HepG2 (cell line): ENCODE data around the gene PDIA4. TPM values are rescaled to one million over a fixed set of nuclear protein-coding genes. Genes with fewer than 3 reads are reported as not detected.

Source experiments
- ATAC-seq: fragments of 200-7000 bp; cut with Tn5 transposase; 3 replicates; pipeline ENCODE4 v1.9.1; 2020; ENCODE audit warnings: mild to moderate bottlenecking, moderate library complexity
- BruUV-seq: library from RNA; stranded (reverse); fragments of 400-500 nt; replicated peaks from 2 replicates; lab custom pipeline; 2021; lab: Mats Ljungman, UMichigan
- CTCF ChIA-PET: fragments of 300-600 bp; formaldehyde crosslinking; extraction: SDS; loops from one replicate; lab custom pipeline; 2021; ENCODE audit warnings: low total read pairs, inconsistent platforms, low intra/inter-chr PET ratio; lab: Yijun Ruan, JAX
- POLR2A ChIA-PET: fragments of 350-600 bp; sonication (Branson Sonifier 250); formaldehyde crosslinking; loops from one replicate; lab custom pipeline; 2020; ENCODE audit warnings: antibody characterized with exemption, inconsistent platforms; lab: Yijun Ruan, JAX
- DNase-seq: peaks from one replicate; pipeline ENCODE4 v3.0.0-alpha.2; 2015; ENCODE audit warnings: low spot score
- FAIRE-seq: peaks from 3 replicates; lab custom pipeline; 2011; peaks lifted over from hg19 to GRCh38; lab: Jason Lieb, UNC
- H2AFZ ChIP-seq: one replicate; pipeline ENCODE4 v1.6.1; 2011; ENCODE audit warnings: low read length, inconsistent platforms
- H3K27ac ChIP-seq: fragments of 300-600 bp; 3 replicates; pipeline ENCODE4 v1.8.0; 2011; ENCODE audit warnings: mixed run types, mild to moderate bottlenecking, mixed read lengths, low read length, inconsistent platforms; ENCODE audit not compliant: insufficient read depth; ENCODE audit errors: extremely low read length
- H3K27me3 ChIP-seq, 2 experiments: fragments of 200-600 bp in 1 of 2; 2 replicates in 1 of 2; 3 replicates in 1 of 2; pipeline versions ENCODE4 v1.6.0 to v1.8.0; 2011; ENCODE audit warnings: low read length in 2 of 2, mild to moderate bottlenecking in 2 of 2, moderate library complexity in 2 of 2, inconsistent platforms in 1 of 2; ENCODE audit not compliant: insufficient read depth in 2 of 2, control insufficient read depth in 1 of 2
- H3K36me3 ChIP-seq, 2 experiments: fragments of 200-600 bp in 1 of 2; replicated peaks in 1 of 2; 2 replicates in 1 of 2; 3 replicates in 1 of 2; pipeline versions ENCODE4 v1.5.1 to v1.8.0; 2011; ENCODE audit warnings: low read length in 2 of 2, inconsistent platforms in 1 of 2; ENCODE audit not compliant: insufficient read depth in 2 of 2, control insufficient read depth in 1 of 2
- H3K4me1 ChIP-seq: 2 replicates; pipeline ENCODE4 v1.5.1; 2012; ENCODE audit warnings: low read length, inconsistent platforms; ENCODE audit not compliant: insufficient read depth
- H3K4me2 ChIP-seq: 2 replicates; pipeline ENCODE4 v1.6.0; 2011; ENCODE audit warnings: low read depth, low read length, inconsistent platforms
- H3K4me3 ChIP-seq, 3 experiments: fragments of 200-600 bp in 1 of 3; sonication (generic), shearing (Covaris generic) in 1 of 3; replicated peaks in 1 of 3; 2 replicates each; pipeline ENCODE4 v1.5.1; 2011 to 2016; ENCODE audit warnings: low read length in 3 of 3, inconsistent platforms in 2 of 3, low read depth in 2 of 3, mild to moderate bottlenecking in 2 of 3, control low read depth in 1 of 3, mixed read lengths in 1 of 3; ENCODE audit not compliant: insufficient read depth in 1 of 3
- H3K79me2 ChIP-seq: one replicate; pipeline ENCODE4 v1.6.1; 2011; ENCODE audit warnings: low read length, inconsistent platforms; ENCODE audit not compliant: insufficient read depth
- H3K9ac ChIP-seq: 2 replicates; pipeline ENCODE4 v1.6.0; 2011; ENCODE audit warnings: mild to moderate bottlenecking, low read depth, low read length, inconsistent platforms; ENCODE audit not compliant: insufficient read depth
- H3K9me3 ChIP-seq: 2 replicates; pipeline ENCODE4 v1.5.1; 2012; ENCODE audit warnings: mild to moderate bottlenecking, low read length
- H4K20me1 ChIP-seq: 2 replicates; pipeline ENCODE4 v1.6.0; 2011; ENCODE audit warnings: inconsistent platforms, mild to moderate bottlenecking, low read length, moderate library complexity; ENCODE audit not compliant: insufficient read depth
- IRF2 ChIP-seq: IDR thresholded peaks from 2 replicates; pipeline ENCODE4 v1.6.1; 2018; ENCODE audit warnings: missing genetic modification reagents, missing compliant biosample characterization
- PLRG1 ChIP-seq: fragments of 450-650 bp; conservative IDR thresholded peaks from 2 replicates; pipeline ENCODE4 v1.6.1; 2016
- RNF2 ChIP-seq: fragments of 450-650 bp; conservative IDR thresholded peaks from 2 replicates; pipeline ENCODE4 v1.6.1; 2016; ENCODE audit warnings: low read depth
- ZNF251 ChIP-seq: sonication (generic); formaldehyde crosslinking; IDR thresholded peaks from 2 replicates; pipeline ENCODE4 v1.9.0; 2021; ENCODE audit warnings: mild to moderate bottlenecking, missing genetic modification reagents
- ZNF331 ChIP-seq: sonication (generic); formaldehyde crosslinking; IDR thresholded peaks from 2 replicates; pipeline ENCODE4 v1.4.0; 2020; ENCODE audit warnings: missing genetic modification reagents
- ZNF343 ChIP-seq: sonication (generic); formaldehyde crosslinking; IDR thresholded peaks from 2 replicates; pipeline ENCODE4 v1.4.0; 2020; ENCODE audit warnings: mild to moderate bottlenecking, missing genetic modification reagents
- ZNF468 ChIP-seq: sonication (generic); formaldehyde crosslinking; IDR thresholded peaks from 2 replicates; pipeline ENCODE4 v1.8.0; 2022; ENCODE audit warnings: mild to moderate bottlenecking, moderate library complexity, missing genetic modification reagents
- ZNF605 ChIP-seq: sonication (generic); formaldehyde crosslinking; IDR thresholded peaks from 2 replicates; pipeline ENCODE4 v1.8.0; 2022; ENCODE audit warnings: mild to moderate bottlenecking, missing genetic modification reagents
- WGBS: methylation state at CpG from one replicate; pipeline ENCODE4 v1.1.6; 2017; ENCODE audit warnings: low lambda C conversion rate; 5-methylcytosine and 5-hydroxymethylcytosine counted together
- in situ Hi-C: cut with HindIII; loops from 2 replicates; pipeline ENCODE4 v1.10.0; 2017; ENCODE audit warnings: low pct_unique_long_range_greater_than_20kb; ENCODE audit not compliant: extremely low pct_ligation_motif_present
- intact Hi-C: fragments of 100-400 bp; cut with micrococcal nuclease; formaldehyde crosslinking; loops from one replicate; pipeline ENCODE4 v1.10.0; 2022; ENCODE audit not compliant: unreplicated experiment
- polyA plus RNA-seq, 8 experiments: library from polyadenylated mRNA; depleted of rRNA in 3 of 8; stranded (reverse) in 7 of 8; unstranded in 1 of 8; fragments of >200 nt; fragmentation: Illumina TruSeq in 4 of 8; extraction: Trizol in 4 of 8; gene quantifications; 2 replicates each; pipeline versions ENCODE4 v1.2.1 to v1.2.3, GENCODE V29; 2011 to 2016; ENCODE audit warnings: low read depth in 4 of 8, missing spikeins in 1 of 8, mixed read lengths in 1 of 8; ENCODE audit not compliant: insufficient read depth in 1 of 8
- total RNA-seq, 5 experiments: library from RNA; depleted of rRNA; stranded (reverse); fragments of >200 nt; fragmentation: Illumina TruSeq; extraction: Trizol; gene quantifications; 2 replicates each; pipeline ENCODE4 v1.2.3, GENCODE V29; 2016; ENCODE audit warnings: low read depth in 1 of 5
- TF ChIP-seq, protein P1 (sequence below): IDR thresholded peaks from 2 replicates; pipeline ENCODE4 v1.4.0; 2020; ENCODE audit warnings: mild to moderate bottlenecking, missing genetic modification reagents
- TF ChIP-seq, protein P2 (sequence below): sonication (generic); formaldehyde crosslinking; IDR thresholded peaks from 2 replicates; pipeline ENCODE4 v1.5.1; 2020; ENCODE audit warnings: mild to moderate bottlenecking, missing genetic modification reagents, moderate library complexity
- TF ChIP-seq, protein P3 (sequence below): sonication (generic); formaldehyde crosslinking; IDR thresholded peaks from 2 replicates; pipeline ENCODE4 v1.8.1; 2023; ENCODE audit warnings: mild to moderate bottlenecking, missing genetic modification reagents
- TF ChIP-seq, protein P4 (sequence below): sonication (generic); formaldehyde crosslinking; IDR thresholded peaks from 2 replicates; pipeline ENCODE4 v1.5.1; 2020; ENCODE audit warnings: missing genetic modification reagents, mild to moderate bottlenecking, borderline replicate concordance
- TF ChIP-seq, protein P5 (sequence below), 2 experiments: fragments of 450-650 bp in 1 of 2; sonication (generic) in 1 of 2; formaldehyde crosslinking; IDR thresholded peaks; 2 replicates each; pipeline versions ENCODE4 v1.5.0 to v1.8.0; 2020 to 2022; ENCODE audit warnings: mild to moderate bottlenecking in 1 of 2, missing genetic modification reagents in 1 of 2

Gene PDIA4
- total and polyA plus RNA-seq, 2 of the 13 experiments (the other 11 are each of a cell fraction or from before 2014, with no cell fraction given), result 278 to 402 TPM

DNA sequence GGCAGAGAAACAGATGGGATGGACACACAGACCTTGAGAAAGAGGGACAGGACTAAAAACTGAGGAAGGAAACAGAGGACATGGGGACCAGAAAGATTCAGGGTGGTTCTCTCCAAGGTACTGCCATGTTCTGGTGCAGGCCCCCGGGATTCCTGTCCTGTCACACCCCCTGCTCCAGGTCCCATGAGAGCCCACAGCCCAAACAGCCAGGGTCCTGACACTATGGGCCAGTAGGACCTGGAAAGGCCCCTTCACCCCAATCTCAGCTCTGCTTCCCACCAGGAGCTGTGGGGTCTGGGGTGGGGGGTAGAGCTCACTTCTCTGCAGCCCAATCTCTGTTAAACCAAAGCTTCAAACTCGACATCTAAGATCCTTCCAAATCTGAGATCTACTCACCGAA lies 21.2 kb downstream of the PDIA4 start (continued):
- TF ChIP-seq, protein P1, sequence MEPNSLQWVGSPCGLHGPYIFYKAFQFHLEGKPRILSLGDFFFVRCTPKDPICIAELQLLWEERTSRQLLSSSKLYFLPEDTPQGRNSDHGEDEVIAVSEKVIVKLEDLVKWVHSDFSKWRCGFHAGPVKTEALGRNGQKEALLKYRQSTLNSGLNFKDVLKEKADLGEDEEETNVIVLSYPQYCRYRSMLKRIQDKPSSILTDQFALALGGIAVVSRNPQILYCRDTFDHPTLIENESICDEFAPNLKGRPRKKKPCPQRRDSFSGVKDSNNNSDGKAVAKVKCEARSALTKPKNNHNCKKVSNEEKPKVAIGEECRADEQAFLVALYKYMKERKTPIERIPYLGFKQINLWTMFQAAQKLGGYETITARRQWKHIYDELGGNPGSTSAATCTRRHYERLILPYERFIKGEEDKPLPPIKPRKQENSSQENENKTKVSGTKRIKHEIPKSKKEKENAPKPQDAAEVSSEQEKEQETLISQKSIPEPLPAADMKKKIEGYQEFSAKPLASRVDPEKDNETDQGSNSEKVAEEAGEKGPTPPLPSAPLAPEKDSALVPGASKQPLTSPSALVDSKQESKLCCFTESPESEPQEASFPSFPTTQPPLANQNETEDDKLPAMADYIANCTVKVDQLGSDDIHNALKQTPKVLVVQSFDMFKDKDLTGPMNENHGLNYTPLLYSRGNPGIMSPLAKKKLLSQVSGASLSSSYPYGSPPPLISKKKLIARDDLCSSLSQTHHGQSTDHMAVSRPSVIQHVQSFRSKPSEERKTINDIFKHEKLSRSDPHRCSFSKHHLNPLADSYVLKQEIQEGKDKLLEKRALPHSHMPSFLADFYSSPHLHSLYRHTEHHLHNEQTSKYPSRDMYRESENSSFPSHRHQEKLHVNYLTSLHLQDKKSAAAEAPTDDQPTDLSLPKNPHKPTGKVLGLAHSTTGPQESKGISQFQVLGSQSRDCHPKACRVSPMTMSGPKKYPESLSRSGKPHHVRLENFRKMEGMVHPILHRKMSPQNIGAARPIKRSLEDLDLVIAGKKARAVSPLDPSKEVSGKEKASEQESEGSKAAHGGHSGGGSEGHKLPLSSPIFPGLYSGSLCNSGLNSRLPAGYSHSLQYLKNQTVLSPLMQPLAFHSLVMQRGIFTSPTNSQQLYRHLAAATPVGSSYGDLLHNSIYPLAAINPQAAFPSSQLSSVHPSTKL (CRISPR knock-in tag), result no peak
- TF ChIP-seq ZNF331 (CRISPR knock-in tag) (no peak), IRF2 (CRISPR knock-in tag) (no peak), ZNF343 (CRISPR knock-in tag) (no peak)

DNA sequence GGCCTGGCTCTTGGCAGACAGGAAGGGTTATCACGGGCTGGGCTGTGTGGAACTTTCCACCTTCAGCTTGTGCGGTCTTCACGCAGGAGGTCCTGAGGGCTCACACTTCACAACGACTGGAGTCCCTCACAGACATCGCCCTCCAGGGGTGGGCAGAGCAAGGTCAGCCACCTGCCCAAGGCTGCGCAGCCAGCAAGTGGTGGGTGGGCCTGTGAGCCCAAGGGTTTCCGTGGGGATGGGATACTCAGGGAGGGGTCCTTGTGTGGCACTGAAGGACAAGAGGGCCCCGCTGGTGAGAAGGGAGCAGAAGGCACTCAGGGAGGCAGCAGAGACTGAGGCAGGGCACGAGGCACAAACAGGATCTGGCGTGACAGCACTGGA lies 22.0 kb downstream of the PDIA4 start:
- CTCF ChIA-PET, result interaction anchor here (1.1 to 2.7 kb wide), 4 partner anchors 22 to 120 kb away, joined by 3 to 18 read pairs (median 7); partner anchors contain the start of genes PDIA4, ZNF425 and ZNF786
- TF ChIP-seq ZNF251, result no peak
- no peak for TF ChIP-seq ZNF468 (CRISPR knock-in tag)
- no peak for TF ChIP-seq PLRG1
- TF ChIP-seq, protein P2, sequence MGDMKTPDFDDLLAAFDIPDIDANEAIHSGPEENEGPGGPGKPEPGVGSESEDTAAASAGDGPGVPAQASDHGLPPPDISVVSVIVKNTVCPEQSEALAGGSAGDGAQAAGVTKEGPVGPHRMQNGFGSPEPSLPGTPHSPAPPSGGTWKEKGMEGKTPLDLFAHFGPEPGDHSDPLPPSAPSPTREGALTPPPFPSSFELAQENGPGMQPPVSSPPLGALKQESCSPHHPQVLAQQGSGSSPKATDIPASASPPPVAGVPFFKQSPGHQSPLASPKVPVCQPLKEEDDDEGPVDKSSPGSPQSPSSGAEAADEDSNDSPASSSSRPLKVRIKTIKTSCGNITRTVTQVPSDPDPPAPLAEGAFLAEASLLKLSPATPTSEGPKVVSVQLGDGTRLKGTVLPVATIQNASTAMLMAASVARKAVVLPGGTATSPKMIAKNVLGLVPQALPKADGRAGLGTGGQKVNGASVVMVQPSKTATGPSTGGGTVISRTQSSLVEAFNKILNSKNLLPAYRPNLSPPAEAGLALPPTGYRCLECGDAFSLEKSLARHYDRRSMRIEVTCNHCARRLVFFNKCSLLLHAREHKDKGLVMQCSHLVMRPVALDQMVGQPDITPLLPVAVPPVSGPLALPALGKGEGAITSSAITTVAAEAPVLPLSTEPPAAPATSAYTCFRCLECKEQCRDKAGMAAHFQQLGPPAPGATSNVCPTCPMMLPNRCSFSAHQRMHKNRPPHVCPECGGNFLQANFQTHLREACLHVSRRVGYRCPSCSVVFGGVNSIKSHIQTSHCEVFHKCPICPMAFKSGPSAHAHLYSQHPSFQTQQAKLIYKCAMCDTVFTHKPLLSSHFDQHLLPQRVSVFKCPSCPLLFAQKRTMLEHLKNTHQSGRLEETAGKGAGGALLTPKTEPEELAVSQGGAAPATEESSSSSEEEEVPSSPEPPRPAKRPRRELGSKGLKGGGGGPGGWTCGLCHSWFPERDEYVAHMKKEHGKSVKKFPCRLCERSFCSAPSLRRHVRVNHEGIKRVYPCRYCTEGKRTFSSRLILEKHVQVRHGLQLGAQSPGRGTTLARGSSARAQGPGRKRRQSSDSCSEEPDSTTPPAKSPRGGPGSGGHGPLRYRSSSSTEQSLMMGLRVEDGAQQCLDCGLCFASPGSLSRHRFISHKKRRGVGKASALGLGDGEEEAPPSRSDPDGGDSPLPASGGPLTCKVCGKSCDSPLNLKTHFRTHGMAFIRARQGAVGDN (CRISPR knock-in tag), result no peak
- no peak for TF ChIP-seq RNF2
- TF ChIP-seq, protein P3, sequence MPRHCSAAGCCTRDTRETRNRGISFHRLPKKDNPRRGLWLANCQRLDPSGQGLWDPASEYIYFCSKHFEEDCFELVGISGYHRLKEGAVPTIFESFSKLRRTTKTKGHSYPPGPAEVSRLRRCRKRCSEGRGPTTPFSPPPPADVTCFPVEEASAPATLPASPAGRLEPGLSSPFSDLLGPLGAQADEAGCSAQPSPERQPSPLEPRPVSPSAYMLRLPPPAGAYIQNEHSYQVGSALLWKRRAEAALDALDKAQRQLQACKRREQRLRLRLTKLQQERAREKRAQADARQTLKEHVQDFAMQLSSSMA (CRISPR knock-in tag), result no peak
- TF ChIP-seq, protein P4, sequence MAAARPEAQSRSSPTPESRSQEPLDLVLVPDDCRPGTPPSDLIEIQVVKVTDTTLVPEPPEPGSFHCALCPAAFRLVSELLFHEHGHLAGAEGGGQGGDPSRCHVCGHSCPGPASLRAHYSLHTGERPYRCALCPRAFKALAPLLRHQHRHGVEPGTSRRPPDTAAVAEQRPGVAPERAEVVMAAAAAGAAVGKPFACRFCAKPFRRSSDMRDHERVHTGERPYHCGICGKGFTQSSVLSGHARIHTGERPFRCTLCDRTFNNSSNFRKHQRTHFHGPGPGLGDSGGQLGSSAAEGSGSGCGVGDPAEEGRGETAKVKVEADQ, result no peak
- TF ChIP-seq ZNF605 (CRISPR knock-in tag), result no peak
- TF ChIP-seq, protein P5, sequence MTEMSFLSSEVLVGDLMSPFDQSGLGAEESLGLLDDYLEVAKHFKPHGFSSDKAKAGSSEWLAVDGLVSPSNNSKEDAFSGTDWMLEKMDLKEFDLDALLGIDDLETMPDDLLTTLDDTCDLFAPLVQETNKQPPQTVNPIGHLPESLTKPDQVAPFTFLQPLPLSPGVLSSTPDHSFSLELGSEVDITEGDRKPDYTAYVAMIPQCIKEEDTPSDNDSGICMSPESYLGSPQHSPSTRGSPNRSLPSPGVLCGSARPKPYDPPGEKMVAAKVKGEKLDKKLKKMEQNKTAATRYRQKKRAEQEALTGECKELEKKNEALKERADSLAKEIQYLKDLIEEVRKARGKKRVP (CRISPR knock-in tag; IDR thresholded peaks at IDR 0.05), result no peak

More for the DNA sequence above, 22.0 kb downstream of the PDIA4 start:
- Histone ChIP-seq H3K4me1 (peaks cover 6% of the 10 kb centered on the region; the same call in 1 of the 2 replicates), H3K36me3 (peaks cover 39 to 85% of the 10 kb centered on the region in 2 experiments), H3K9me3 (no peaks in the 10 kb centered on the region), H3K4me2 (no peak overlapping the region), H3K27me3 (no peaks in the 10 kb centered on the region), H2AFZ (no peak overlapping the region), H3K27ac (no peak overlapping the region), H4K20me1 (no peaks in the 10 kb centered on the region), H3K79me2 (no peaks in the 10 kb centered on the region), H3K9ac (no peak overlapping the region), H3K4me3 (no peak overlapping the region)
- in situ Hi-C loops, result no loop called here
- BruUV-seq, result no TSS peak
- intact Hi-C loops, result no loop called here
- FAIRE-seq (no peak), ATAC-seq (peak; percentile 10), DNase-seq (no peak)
- POLR2A ChIA-PET, result no interaction called here
- WGBS, result 98% methylated on average over 5 of the region's 10 CpGs
